Activated CD8-positive, alpha-beta memory T cell treated with anti-CD3 and anti-CD28 coated beads for 36 hours (primary cell): ENCODE results near the gene KL. TPM values are rescaled to one million over a fixed set of nuclear protein-coding genes. Genes with fewer than 3 reads are reported as not detected.

ENCODE experiments used
- CTCF ChIA-PET: fragments of 350-600 bp; sonication (Branson Sonifier 250); formaldehyde crosslinking; loops from one replicate; lab custom pipeline; 2021; ENCODE audit warnings: antibody characterized with exemption; lab: Charles Lee
- POLR2A ChIA-PET: fragments of 350-600 bp; sonication (Branson Sonifier 250); formaldehyde crosslinking; loops from one replicate; lab custom pipeline; 2021; ENCODE audit warnings: antibody characterized with exemption; lab: Charles Lee
- total RNA-seq, 2 experiments: library from RNA; stranded (reverse); gene quantifications; one replicate each; pipeline ENCODE4 v1.2.3, GENCODE V29; 2021

Gene KL
- total RNA-seq, 2 experiments from 2014 or later: 0.19 TPM

DNA sequence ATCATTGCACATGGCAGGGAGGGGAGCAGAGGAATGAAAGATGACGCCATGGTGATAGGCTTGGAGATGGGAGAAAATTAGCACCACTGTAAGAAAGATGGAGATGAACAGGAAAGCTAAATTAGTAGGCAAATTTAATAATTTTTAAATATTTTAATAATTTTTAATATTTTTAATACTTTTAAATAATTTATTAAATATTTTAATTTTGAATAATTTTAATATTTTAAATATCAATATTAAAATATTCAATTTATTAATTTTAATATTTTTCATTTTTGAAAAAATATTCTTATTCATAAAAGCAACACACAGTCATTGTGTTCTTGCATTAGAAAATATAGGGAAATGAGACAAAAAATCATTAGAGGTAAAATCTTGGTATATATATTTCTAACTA is 15.9 kb upstream of the KL start:
- POLR2A ChIA-PET: no interaction called here
- CTCF ChIA-PET: no interaction called here

DNA sequence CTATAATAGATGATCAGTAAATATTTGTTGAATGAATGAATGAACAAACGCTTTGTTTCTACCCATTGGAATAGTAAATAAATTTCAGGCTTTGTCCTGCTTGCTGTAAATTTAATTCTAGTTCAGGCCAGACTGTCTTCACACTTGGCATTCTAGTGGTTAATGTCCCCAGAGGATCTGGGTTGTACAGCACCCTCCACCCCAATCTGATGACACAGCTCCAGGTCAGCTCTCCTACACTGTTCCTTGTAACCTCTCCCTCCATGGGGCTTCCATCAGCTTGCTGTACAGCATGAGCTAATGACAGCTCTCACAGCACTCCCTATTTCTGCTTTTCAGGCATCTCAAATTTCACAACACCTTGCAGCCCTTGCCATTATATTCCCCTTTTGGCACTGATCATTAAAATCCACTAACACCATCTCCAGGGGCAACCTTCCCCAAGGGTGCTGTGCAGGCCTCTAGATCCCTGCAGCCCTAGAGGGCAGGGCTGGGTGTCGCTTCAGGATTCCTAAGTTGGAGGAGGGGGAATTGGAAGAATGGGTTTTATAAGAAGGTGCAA is 12.7 kb upstream of the KL start:
- ChIA-PET POLR2A (no interaction called here), CTCF (no interaction called here)

DNA sequence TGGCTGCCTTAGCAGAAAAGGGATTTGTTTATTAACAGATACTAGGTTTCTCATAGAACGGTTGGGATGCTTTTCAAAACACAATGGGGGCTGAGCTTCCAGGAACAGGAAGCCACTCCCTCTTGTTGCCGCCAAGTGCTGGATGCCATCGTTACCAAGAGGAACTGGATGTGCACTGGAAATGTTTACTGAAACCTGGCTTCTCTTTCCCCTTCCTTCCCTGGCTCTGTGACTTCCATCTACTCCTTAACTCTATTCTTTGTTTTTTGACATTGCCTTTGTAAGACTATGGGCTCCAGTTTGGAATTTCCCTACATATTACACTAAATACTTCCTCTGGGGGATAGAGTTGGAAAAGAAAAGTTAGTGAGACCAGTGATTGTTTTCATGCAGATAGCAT is 11.7 kb upstream of the KL start:
- ChIA-PET CTCF (no interaction called here), POLR2A (no interaction called here)

DNA sequence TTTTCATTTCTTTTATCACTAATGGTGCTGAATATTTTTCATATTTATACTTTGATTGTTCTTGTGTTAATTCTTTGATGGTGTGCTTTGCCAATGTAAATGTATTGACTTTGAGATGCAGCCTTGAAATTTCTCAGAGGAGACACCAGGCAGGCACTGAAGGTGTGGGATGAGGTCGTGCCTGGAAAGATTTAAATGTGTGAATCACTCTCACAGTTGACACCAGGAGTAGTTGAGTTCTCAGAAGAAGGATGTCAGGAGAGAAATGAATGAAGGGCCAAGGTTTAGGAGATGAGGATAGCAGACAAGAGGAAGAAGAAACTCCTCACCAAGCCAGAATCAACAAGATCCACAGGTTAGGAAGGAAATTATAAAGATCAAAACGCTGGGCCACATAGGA is 10.1 kb upstream of the KL start:
- CTCF ChIA-PET: no interaction called here
- POLR2A ChIA-PET: no interaction called here

DNA sequence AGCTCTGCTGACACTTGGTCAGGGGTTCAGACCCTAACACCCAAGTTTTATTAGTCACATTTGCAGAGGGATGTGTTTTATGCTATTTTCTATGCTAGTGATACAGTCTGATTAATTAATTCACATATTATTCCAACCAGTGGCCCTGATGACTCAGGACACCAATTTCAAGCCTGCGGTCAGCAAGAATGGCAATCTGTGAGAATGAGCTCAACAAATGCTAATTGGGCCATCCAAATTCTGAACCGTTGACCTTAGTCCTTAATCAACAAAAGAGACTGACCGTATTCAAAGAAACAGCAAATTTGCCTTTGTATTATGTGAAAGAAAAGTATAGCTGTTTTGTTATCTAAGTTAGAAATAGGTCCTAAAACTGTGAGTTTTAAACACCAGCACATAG is 9.6 kb upstream of the KL start:
- ChIA-PET POLR2A (no interaction called here), CTCF (no interaction called here)

DNA sequence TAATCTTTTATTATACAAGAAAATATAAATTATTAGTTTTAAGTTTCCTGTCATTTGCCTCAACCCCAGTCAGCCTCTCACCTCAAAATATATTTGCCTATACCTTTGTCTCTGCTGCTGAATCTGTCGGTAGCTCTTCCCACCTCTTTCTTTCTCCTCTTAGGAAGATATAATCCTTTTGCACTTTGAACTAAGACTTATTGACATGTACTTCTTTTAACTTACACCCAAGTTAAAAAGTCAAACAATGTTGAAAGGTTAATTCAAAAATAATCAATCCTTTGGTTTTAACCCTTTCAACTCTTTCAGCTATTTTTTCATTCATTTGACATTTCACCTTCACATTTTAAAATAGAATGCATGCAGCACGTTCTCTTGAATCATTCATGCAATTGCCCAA is 9.0 kb upstream of the KL start:
- ChIA-PET POLR2A (no interaction called here), CTCF (no interaction called here)

DNA sequence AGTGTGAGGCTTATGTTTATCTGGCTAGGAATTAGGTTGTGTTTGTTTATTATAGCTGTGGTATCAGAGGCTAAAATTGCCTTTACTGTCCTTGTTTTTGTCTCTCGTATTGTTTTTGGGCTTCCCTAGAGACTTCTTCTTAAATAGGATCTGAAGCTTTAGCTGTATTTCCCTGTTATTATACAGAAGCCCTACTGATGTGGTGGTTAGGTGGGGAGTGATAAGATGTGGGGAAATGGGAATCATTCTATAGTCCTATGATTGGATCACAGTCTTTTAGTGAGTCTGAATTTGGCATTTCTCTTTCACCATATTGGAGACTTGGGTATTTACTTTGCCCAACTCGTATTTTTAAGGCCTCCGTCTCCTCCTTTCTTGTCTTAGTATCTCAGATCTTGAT is 8.3 kb upstream of the KL start:
- POLR2A ChIA-PET: no interaction called here
- CTCF ChIA-PET: no interaction called here

DNA sequence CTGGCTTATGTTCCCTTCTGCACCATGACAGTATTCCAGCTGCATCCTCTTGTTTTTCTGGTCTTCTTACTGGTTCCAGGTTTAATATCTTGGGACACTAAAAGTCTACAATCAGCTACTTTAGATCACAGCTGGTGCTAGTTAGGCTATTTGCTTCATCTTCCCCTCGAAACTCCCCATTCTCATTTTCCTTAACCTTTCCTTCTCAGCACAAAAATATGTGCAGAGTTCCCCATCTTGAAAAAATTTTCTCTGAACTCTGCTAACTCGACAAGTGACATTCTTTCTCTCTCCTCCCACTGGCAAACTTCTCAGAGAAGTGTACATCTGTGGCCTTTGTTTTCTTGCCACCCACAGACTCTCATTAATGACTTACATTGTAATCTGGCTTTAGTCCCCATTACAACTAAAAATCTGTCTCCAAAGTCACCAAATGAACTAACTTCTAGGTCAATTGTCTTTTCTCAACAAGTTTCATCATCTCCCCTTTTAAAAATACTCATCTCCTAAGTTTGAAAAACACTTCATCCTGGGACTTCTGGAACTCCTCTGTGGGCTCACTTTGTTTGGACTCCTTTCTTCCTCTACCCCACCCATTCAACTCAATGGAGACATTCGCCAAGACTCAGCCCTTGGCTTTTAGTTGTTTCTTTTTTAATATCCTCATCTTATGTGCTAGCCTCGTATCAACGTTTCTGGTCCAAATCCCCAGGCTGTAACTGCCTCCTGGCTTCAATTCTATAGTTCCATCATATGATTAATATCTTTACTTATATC is 7.1 kb upstream of the KL start:
- CTCF ChIA-PET: no interaction called here
- POLR2A ChIA-PET: no interaction called here

DNA sequence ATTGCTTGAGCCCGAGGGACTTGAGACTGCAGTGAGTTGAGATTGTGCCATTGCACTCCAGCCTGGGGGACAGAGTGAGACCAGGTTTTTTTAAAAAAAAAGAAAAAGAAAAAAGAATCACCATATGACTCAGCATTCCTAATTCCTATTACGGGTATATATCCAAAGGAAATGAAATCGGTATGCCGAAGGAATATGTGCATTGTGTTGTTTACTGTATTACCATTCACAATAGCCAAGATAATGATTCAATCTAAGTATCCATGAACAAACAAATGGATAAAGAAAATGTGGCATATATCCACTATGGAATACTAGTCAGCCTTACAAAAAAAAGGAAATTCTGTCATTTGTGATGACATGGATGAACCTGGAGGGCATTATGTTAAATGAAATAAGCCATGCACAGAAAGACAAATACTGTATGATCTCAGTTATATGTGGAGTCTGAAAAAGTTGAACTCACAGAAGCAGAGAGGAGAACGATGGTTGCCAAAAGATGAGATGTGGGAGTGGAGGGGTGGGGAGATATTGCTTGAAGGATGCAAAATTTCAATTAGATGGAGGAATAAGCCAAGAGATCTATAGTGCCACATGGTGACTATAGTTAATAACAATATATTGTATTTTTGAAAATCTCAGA is 4.3 kb upstream of the KL start:
- CTCF ChIA-PET: no interaction called here

DNA sequence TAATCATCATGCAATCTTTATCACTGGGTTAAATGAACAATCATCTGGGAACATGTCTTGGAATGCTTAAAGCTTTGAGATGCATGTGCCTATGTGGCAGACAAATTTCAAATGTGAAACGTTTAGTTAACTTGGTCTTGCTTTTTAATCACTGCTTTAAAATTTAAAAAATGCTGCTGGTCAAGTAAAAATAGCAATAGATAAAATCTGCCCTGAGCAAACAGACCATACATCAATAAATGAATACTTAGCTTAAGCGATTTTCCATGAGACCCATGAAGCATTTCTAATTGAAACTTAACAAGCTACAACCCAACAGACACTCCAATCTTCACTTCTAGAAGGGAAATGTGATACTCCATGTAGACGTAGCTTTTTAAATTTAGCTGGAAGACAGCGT is 1.9 kb upstream of the KL start:
- POLR2A ChIA-PET: no interaction called here
- CTCF ChIA-PET: no interaction called here

More for the DNA sequence above, 4.3 kb upstream of the KL start:
- POLR2A ChIA-PET: no interaction called here

DNA sequence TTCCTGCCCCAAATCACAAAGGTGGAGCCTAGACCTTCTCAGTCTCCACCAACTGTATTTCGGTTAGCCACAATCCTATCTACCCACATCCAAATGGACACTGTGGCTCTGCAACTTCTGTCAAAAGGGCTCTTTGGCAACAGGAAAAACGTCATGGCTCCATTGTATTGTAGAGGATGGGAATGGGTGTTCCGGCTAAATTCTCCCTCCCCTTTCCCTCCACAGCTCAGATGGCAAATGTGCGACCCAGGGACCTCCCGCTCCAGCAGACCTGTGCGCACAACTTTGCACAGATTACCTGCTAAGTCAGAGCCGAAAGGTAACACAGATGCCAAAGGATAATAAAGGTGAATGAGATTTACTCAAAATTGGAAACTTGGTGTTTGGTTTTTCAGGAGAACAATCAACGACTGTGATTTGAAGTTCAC is 968 bp upstream of the KL start:
- POLR2A ChIA-PET: no interaction called here
- CTCF ChIA-PET: no interaction called here

DNA sequence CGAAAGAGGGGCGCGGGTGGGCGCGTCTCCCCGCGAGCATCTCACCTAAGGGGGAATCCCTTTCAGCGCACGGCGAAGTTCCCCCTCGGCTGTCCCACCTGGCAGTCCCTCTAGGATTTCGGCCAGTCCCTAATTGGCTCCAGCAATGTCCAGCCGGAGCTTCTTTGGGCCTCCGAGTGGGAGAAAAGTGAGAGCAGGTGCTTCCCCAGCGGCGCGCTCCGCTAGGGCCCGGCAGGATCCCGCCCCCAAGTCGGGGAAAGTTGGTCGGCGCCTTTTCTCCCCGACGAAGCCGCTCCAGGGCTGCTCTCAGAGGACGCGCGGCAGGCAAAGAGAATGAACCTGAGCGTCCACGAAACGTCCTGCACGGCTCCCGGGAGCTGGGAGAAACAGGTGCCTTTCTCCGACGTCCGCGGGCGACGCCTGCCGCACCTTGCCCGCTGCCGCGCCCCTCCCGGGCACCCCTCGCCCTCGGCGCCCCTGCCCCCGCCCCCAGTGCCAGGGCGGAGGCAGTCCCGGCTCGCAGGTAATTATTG is 366 bp upstream of the KL start:
- ChIA-PET POLR2A (no interaction called here), CTCF (no interaction called here)

DNA sequence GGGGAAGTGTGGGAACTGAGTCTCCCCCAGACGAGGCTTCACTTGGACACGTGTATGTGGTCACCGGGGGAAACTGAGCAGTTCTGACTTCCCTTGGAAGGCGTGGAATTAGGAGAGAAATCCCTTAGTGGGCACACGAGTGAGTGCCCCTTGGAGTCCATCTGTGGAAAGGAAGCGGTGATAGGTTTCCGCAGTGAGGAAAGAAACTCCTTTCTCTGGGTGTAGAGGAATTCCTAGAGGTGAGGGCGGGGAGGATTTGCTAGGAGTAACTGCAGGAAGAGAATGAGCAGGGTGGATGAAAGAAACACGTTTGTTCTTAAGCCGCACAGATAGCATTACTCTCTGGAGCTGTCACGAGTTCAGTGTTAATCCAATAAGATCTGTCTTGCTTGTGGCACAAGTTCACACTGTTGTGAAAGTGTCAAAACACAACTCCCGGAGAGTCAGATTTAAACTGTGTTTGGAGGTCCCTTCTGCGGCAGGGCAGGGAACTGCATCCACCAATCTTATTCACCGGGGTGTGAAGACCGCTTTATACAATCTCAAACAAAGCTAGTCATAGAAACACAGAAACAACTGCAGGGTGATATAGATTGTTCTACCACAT is 1.2 kb downstream of the KL start:
- POLR2A ChIA-PET: no interaction called here

DNA sequence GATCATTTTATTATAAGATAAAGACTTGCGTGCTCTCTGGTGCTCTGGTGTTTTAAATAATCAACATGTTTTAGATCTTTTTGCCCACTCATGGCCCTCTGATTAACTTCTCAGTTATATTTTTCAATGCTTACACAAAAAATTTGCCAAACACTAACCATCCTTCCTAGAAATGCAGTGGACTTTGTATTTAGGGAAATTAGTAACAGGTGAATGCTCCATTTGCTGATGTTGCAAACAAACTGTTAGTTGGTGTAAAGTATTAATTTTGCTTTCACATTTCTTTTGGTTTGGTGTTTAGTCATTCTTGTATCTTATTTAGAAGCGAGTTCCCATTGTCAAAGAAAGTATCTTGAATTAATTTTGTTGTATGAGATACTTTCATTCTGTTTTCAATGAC is 2.7 kb downstream of the KL start:
- ChIA-PET POLR2A (no interaction called here), CTCF (no interaction called here)

More for the DNA sequence above, 1.2 kb downstream of the KL start:
- CTCF ChIA-PET: interaction anchor here (0.5 to 1.0 kb wide), 5 partner anchors 16 to 668 kb away, joined by 3 to 4 read pairs (median 3); no protein-coding TSS in a partner anchor

DNA sequence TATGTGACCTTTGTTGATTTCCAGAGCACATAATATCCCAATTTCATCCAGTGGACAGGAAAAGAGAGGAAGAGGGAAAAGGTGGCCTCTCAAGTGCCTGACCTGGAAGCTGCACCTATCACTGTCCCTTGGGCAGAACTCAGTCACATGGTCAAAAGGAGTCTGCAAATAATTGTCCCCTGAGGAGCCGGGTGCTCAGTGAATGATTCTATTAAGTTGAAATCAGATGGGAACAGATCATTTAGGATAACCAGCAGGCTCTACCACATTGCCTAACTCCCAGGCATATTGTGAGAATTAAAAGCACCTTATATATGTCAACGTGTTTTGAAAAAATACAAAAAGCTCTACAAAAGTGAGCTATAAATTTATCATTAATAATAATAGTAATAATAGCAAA is 6.8 kb downstream of the KL start:
- POLR2A ChIA-PET: no interaction called here

DNA sequence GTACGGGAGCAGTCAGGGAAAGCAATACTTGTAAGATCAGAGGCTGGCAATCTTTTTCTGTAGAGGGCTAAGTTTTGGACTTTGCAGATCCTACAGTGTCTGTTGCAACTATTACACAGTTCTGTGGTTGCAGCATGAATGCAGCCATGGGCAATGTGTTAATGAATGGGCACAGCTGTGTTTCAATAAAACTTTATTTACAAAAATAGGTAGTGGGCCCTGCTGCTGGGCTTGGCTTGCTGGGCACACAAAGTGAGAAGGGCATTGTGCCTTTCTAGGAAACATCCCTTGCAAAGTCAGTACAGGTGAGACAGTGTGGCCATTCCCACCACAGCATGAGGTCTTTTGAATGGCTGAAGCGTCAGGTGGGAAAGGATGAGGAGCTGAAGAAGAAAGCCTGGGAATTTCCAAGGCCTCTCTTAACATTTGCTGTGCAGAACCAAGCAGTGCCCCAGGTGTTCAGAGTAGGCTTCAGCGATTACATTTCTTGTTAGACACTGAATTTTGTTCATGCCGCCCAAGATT is 9.1 kb downstream of the KL start:
- POLR2A ChIA-PET: no interaction called here
- CTCF ChIA-PET: no interaction called here

More for the DNA sequence above, 6.8 kb downstream of the KL start:
- CTCF ChIA-PET: no interaction called here

DNA sequence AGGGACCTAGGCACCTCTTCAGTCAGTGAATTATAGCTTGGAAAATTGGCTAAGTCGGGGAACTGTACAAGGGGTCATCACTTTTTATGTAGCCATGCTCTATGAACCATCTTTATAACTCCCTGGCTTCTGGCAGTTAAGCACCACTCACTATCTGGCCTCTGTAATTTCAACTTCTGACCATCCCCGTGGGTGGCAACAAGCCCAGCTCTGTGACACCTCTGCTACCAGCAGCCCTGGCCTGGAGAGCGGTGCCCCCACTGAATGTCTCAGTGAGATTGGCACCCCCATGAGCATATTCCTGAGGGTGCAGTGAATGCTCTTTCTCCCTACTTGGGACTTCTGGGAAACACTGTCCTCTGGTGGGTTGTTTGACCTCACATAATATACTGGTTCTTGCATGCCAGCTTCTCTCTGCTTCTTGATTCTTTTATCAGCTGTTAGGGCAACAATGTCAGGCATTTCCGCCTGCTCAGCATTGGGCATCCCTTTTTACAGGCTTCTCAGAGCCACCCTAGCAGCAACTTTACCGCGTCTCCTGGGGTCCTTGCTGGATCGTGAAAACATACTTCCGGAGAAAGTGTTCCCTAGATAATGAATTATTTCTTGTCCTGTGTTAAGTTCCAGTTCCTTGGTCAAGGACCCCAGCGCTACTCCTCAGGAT is 10.4 kb downstream of the KL start:
- ChIA-PET POLR2A (no interaction called here), CTCF (no interaction called here)

DNA sequence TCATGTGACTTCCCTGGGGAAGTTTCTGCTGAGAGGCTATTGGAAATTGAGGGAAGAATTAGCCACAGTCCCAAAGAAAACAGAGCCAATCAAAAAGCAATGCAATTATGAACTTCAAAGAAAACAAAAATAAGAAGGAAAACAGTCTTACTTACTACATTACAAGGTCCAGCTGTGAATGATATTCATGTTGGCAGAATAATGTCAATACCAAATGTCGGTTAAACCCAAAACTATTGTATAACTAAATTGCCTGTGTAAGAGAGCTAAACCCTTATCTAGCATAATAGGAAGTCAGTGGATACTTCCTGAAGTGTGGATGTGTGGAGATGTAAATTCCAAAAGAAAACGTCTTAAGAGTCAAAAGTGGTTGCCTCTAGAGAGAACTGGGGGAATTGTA is 12.4 kb downstream of the KL start:
- ChIA-PET POLR2A (no interaction called here), CTCF (no interaction called here)

DNA sequence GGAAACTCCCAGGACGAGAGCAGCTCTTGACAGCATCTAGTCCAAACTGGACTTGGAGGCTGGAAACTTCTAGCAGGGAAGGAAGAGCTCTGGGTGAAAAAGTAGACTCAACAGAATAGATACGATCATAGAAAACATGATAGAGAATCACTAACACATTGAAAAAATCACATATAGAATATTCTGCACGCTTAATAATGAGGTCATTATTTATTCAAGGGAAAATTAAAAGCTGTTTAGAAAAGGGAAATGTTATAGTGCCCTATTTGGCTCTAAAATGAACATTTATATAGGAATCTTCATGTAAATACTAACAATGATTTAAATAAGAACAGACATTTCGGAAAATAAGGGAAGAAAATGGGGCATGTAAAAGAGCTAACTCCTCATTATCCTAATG is 15.1 kb downstream of the KL start:
- ChIA-PET POLR2A (no interaction called here), CTCF (no interaction called here)
